Progenitor cell of endocrine pancreas (in vitro differentiated cells): Measurements from ENCODE around the gene MSI2. TPM values are rescaled to one million over a fixed set of nuclear protein-coding genes. Genes with fewer than 3 reads are reported as not detected.

Source experiments
- DNase-seq: peaks from one replicate; pipeline ENCODE4 v3.0.0; 2021; ENCODE audit warnings: low spot score; ENCODE audit not compliant: unreplicated experiment
- H3K27ac Mint-ChIP-seq: 2 replicates; pipeline ENCODE4 v1.8.0; 2021; ENCODE audit warnings: mild to moderate bottlenecking, moderate library complexity, mixed read lengths
- H3K27me3 Mint-ChIP-seq: 2 replicates; pipeline ENCODE4 v1.8.0; 2021; ENCODE audit warnings: mixed read lengths
- H3K36me3 Mint-ChIP-seq: 2 replicates; pipeline ENCODE4 v1.8.0; 2022; ENCODE audit warnings: mixed read lengths; ENCODE audit not compliant: insufficient read depth
- H3K4me1 Mint-ChIP-seq: 2 replicates; pipeline ENCODE4 v1.8.0; 2021; ENCODE audit warnings: low read depth, mixed read lengths
- H3K4me3 Mint-ChIP-seq: 2 replicates; pipeline ENCODE4 v1.8.0; 2021; ENCODE audit warnings: low read depth, mild to moderate bottlenecking, moderate library complexity, mixed read lengths
- H3K9me3 Mint-ChIP-seq: 2 replicates; pipeline ENCODE4 v1.8.0; 2021; ENCODE audit warnings: low read depth, mixed read lengths
- CTCF ChIP-seq: fragments of 200-600 bp; sonication (generic); IDR thresholded peaks from one replicate; pipeline ENCODE4 v1.5.0; 2021; ENCODE audit warnings: antibody characterized with exemption, mild to moderate bottlenecking; ENCODE audit not compliant: unreplicated experiment
- long read RNA-seq: library from polyadenylated mRNA; unstranded; transcript quantifications from one replicate; pipeline ENCODE4 v2.0.0, GENCODE V29; 2020
- total RNA-seq: library from RNA; stranded (reverse); gene quantifications from 2 replicates; pipeline ENCODE4 v1.2.1, GENCODE V29; 2021

MSI2 gene
- 161 and 164 TPM in 2 replicates for total RNA-seq
- long read RNA-seq, full-length matches to known transcripts, result 2 of 64 reads
- long read RNA-seq, partial matches to known transcripts, result 37 of 64 reads
- long read RNA-seq, other reads (novel, unspliced or antisense), result 25 of 64 reads

GRCh38 chr17:57255776-57256681 lies at the start of gene MSI2:
MSI2 (plus strand) TSS chr17:57256523; CDS start chr17:57256743, 220 bp downstream.
- TF ChIP-seq CTCF, result no peak
- H3K27me3 Mint-ChIP-seq, result no peaks in the 10 kb centered on the region
- peaks cover 35% of the 10 kb centered on the region for H3K4me1 Mint-ChIP-seq
- H3K4me3 Mint-ChIP-seq, result peak within 1 kb of the TSS; percentile 93
- peak; percentile 75 for DNase-seq
- H3K36me3 Mint-ChIP-seq, result peaks cover 7% of the 10 kb centered on the region
- H3K27ac Mint-ChIP-seq, result peak within 1 kb of the TSS; percentile 97
- H3K9me3 Mint-ChIP-seq, result peaks cover 6% of the 10 kb centered on the region

GRCh38 chr17:57206928-57207327 lies 49.4 kb upstream of the MSI2 start:
- Mint-ChIP-seq H3K4me3 (no peak overlapping the region), H3K27ac (no peak overlapping the region), H3K4me1 (no peaks in the 10 kb centered on the region), H3K9me3 (peaks cover 19% of the 10 kb centered on the region), H3K27me3 (peaks cover 16% of the 10 kb centered on the region), H3K36me3 (peaks cover 1% of the 10 kb centered on the region)
- no peak for TF ChIP-seq CTCF
- DNase-seq, result no peak

GRCh38 chr17:57207396-57207795 lies 48.9 kb upstream of the MSI2 start:
- H3K4me3 Mint-ChIP-seq, result no peak overlapping the region

GRCh38 chr17:57210224-57210553 lies 46.1 kb upstream of the MSI2 start:
- H3K4me3 Mint-ChIP-seq, result no peak overlapping the region
- H3K27me3 Mint-ChIP-seq, result peaks cover 9% of the 10 kb centered on the region
- no peak overlapping the region for H3K27ac Mint-ChIP-seq
- no peak for DNase-seq
- TF ChIP-seq CTCF, result no peak
- no peaks in the 10 kb centered on the region for H3K4me1 Mint-ChIP-seq
- peaks cover 19% of the 10 kb centered on the region for H3K9me3 Mint-ChIP-seq
- peaks cover 1% of the 10 kb centered on the region for H3K36me3 Mint-ChIP-seq

More at GRCh38 chr17:57207396-57207795, 48.9 kb upstream of the MSI2 start:
- Mint-ChIP-seq H3K9me3 (peaks cover 19% of the 10 kb centered on the region), H3K36me3 (peaks cover 1% of the 10 kb centered on the region), H3K4me1 (no peaks in the 10 kb centered on the region), H3K27ac (no peak overlapping the region), H3K27me3 (peaks cover 14% of the 10 kb centered on the region)
- TF ChIP-seq CTCF, result no peak
- DNase-seq, result no peak

- H3K27ac Mint-ChIP-seq, result no peak overlapping the region
- H3K27me3 Mint-ChIP-seq, result peaks cover 9% of the 10 kb centered on the region
- no peak for TF ChIP-seq CTCF
- H3K9me3 Mint-ChIP-seq, result peaks cover 19% of the 10 kb centered on the region
- DNase-seq, result no peak
- no peaks in the 10 kb centered on the region for H3K4me1 Mint-ChIP-seq
- H3K4me3 Mint-ChIP-seq, result no peak overlapping the region
- peaks cover 1% of the 10 kb centered on the region for H3K36me3 Mint-ChIP-seq
These were observed 45.3 kb upstream of the MSI2 start for GRCh38 chr17:57210972-57211411.
